Psoas muscle (tissue), 8 donors: ENCODE measurements around the gene PGC. TPM values are rescaled to one million over a fixed set of nuclear protein-coding genes. Genes with fewer than 3 reads are reported as not detected.
A peak's percentile ranks its signal among the peaks of the same experiment; 100 is the strongest.

ENCODE experiments used
- ATAC-seq, 4 donors: fragments of 200-7000 bp; cut with Tn5 transposase; one replicate each; pipeline ENCODE4 v1.9.1; 2020; ENCODE audit warnings: moderate library complexity in 3 of 4, mild to moderate bottlenecking in 2 of 4
- DNase-seq, 2 donors: peaks; one replicate each; pipeline ENCODE4 v3.0.0-alpha.2; 2020
- H3K27ac ChIP-seq: fragments of 200-600 bp; one replicate; pipeline ENCODE4 v1.8.0; 2022
- H3K27me3 ChIP-seq, 3 donors: fragments of 200-600 bp in 1 of 3; one replicate each; pipeline versions ENCODE4 v1.6.1 to v1.8.0; 2013 to 2022; ENCODE audit warnings: low read length in 2 of 3, mild to moderate bottlenecking in 2 of 3, moderate library complexity in 1 of 3; ENCODE audit not compliant: insufficient read depth in 3 of 3
- H3K36me3 ChIP-seq, 2 donors: fragments of 200-600 bp in 1 of 2; one replicate each; pipeline versions ENCODE4 v1.6.1 to v1.8.0; 2013 to 2022; ENCODE audit warnings: low read depth in 1 of 2, mild to moderate bottlenecking in 1 of 2, moderate library complexity in 1 of 2; ENCODE audit not compliant: insufficient read depth in 1 of 2
- H3K4me1 ChIP-seq: fragments of 200-600 bp; one replicate; pipeline ENCODE4 v1.8.0; 2022
- H3K4me3 ChIP-seq: fragments of 200-600 bp; one replicate; pipeline ENCODE4 v1.8.0; 2022; ENCODE audit warnings: mild to moderate bottlenecking
- H3K9me3 ChIP-seq: fragments of 200-600 bp; one replicate; pipeline ENCODE4 v1.8.0; 2022
- CTCF ChIP-seq: fragments of 200-600 bp; IDR thresholded peaks from one replicate; pipeline ENCODE4 v1.8.0; 2022; ENCODE audit warnings: antibody characterized with exemption
- WGBS, 3 donors: extraction: QIAGEN DNeasy Blood & Tissue Kit; methylation state at CpG; one replicate each; pipeline versions ENCODE4 v1.1.6 to v1.1.7; 2013; 5-methylcytosine and 5-hydroxymethylcytosine counted together
- intact Hi-C, 2 donors: fragments of 100-400 bp; cut with DNase I; formaldehyde crosslinking; loops; one replicate each; pipeline versions ENCODE4 v1.11.0 to v1.14.2; 2022
- polyA plus RNA-seq, 3 donors: library from polyadenylated mRNA; stranded (reverse); fragments of 200-250 nt; gene quantifications; one replicate each; pipeline ENCODE4 v1.2.3, GENCODE V29; 2013
- total RNA-seq, 4 donors: library from RNA; stranded (reverse); fragmentation: NEBNext Ultra II Directional in 2 of 4; extraction: Animal tissue kit (Norgen Biotek cat#: 25700) in 2 of 4; gene quantifications; one replicate each; pipeline versions ENCODE4 v1.2.1 to v1.2.4, GENCODE V29; 2021 to 2023
- donor health status: healthy with polysubstance abuse.
- donor health status: DM: no; HTN: no; CAD: no; lungs with moderate emphysema.
- donor health status: Bipolar disorder and iron deficiency.
- donor health status: healthy.
- donor health status: DM: yes; HTN: yes; CAD: no.
- donor health status: DM: no; HTN: no; CAD: no.
- donor health status: DM: no; HTN: no; CAD: no.
- donor health status: DM: yes; HTN: yes; CAD: no.

PGC gene
- total and polyA plus RNA-seq, 7 donors = 0.48 to 1.0 TPM; not detected in 5

GRCh38 chr6:41720783-41721182 lies 26.4 kb downstream of the PGC start:
- peak in 1 of 2 donors; percentile 38 for DNase-seq
- TF ChIP-seq CTCF = no peak

GRCh38 chr6:41720262-41720620 lies 27.0 kb downstream of the PGC start:
- no peak for TF ChIP-seq CTCF
- ATAC-seq (no peak), DNase-seq (peak in 1 of 2 donors; percentile 7)
- H3K27ac ChIP-seq = peak overlapping the region; percentile 79
- H3K9me3 ChIP-seq = no peaks in the 10 kb centered on the region
- intact Hi-C loops = no loop called here
- no peaks in the 10 kb centered on the region for H3K36me3 ChIP-seq
- H3K4me3 ChIP-seq = peak overlapping the region; percentile 8
- H3K4me1 ChIP-seq = peaks cover 99% of the 10 kb centered on the region
- H3K27me3 ChIP-seq = no peaks in the 10 kb centered on the region
- whole genome bisulfite sequencing, 3 donors = 64 to 84% (median 74%) methylated on average over 3 of the region's 3 CpGs

More at GRCh38 chr6:41720783-41721182, 26.4 kb downstream of the PGC start:
- ATAC-seq = no peak
- peaks cover 99% of the 10 kb centered on the region for H3K4me1 ChIP-seq
- no peak overlapping the region for H3K4me3 ChIP-seq
- H3K27ac ChIP-seq = peak overlapping the region; percentile 79
- H3K9me3 ChIP-seq = no peaks in the 10 kb centered on the region
- no peaks in the 10 kb centered on the region for H3K27me3 ChIP-seq
- WGBS, 3 donors = 69 to 79% (median 72%) methylated on average over 2 of the region's 2 CpGs
- no peaks in the 10 kb centered on the region for H3K36me3 ChIP-seq
- intact Hi-C loops = no loop called here

GRCh38 chr6:41719436-41720261 lies 27.5 kb downstream of the PGC start:
- Histone ChIP-seq H3K27me3 (no peaks in the 10 kb centered on the region), H3K9me3 (no peaks in the 10 kb centered on the region), H3K36me3 (no peaks in the 10 kb centered on the region), H3K4me3 (peak overlapping the region; percentile 8), H3K4me1 (peaks cover 99% of the 10 kb centered on the region), H3K27ac (peak overlapping the region; percentile 79)
- DNase-seq (peak in 1 of 2 donors; percentile 49), ATAC-seq (peak in 3 of 4 donors; percentile 23 to 54 (median 25))
- intact Hi-C loops = no loop called here
- TF ChIP-seq CTCF = no peak
- WGBS, 3 donors = 40 to 60% (median 41%) methylated on average over 7 of the region's 7 CpGs

- H3K4me1 ChIP-seq = peaks cover 97% of the 10 kb centered on the region
- WGBS, 3 donors = 50 to 74% (median 51%) methylated on average over 5 of the region's 5 CpGs
- no peak for ATAC-seq
These were observed 28.4 kb downstream of the PGC start for GRCh38 chr6:41718828-41719227.

More at GRCh38 chr6:41718828-41719227, 28.4 kb downstream of the PGC start:
- Histone ChIP-seq H3K27ac (peak overlapping the region; percentile 88), H3K27me3 (no peaks in the 10 kb centered on the region), H3K4me3 (no peak overlapping the region), H3K9me3 (no peaks in the 10 kb centered on the region), H3K36me3 (no peaks in the 10 kb centered on the region)
- DNase-seq = peak in 1 of 2 donors; percentile 19
- no peak for TF ChIP-seq CTCF
- intact Hi-C loops = no loop called here
